B cell (primary cell): ENCODE data around the gene S1PR3. TPM values are rescaled to one million over a fixed set of nuclear protein-coding genes. Genes with fewer than 3 reads are reported as not detected.

Experiments used
- ATAC-seq: fragments of 200-7000 bp; cut with Tn5 transposase; one replicate; pipeline ENCODE4 v1.10.0; 2021; ENCODE audit warnings: low read depth, mild to moderate bottlenecking, moderate number of reproducible peaks, moderate library complexity
- CTCF ChIA-PET: fragments of 350-600 bp; sonication (Branson Sonifier 250); formaldehyde crosslinking; loops from one replicate; lab custom pipeline; 2021; ENCODE audit warnings: antibody characterized with exemption, inconsistent platforms; lab: Charles Lee
- POLR2A ChIA-PET: fragments of 350-600 bp; sonication (Branson Sonifier 250); formaldehyde crosslinking; loops from one replicate; lab custom pipeline; 2021; ENCODE audit warnings: antibody characterized with exemption; lab: Charles Lee
- DNase-seq: peaks from one replicate; pipeline ENCODE4 v3.0.0; 2013
- H2AFZ ChIP-seq: 2 replicates; pipeline ENCODE4 v1.6.1; 2012; ENCODE audit warnings: mild to moderate bottlenecking, low read depth, low read length; ENCODE audit not compliant: insufficient read depth, poor library complexity, severe bottlenecking
- H3K27ac ChIP-seq, 2 donors: 1 replicate in 1 of 2; 2 replicates in 1 of 2; pipeline ENCODE4 v1.5.1; 2012 to 2013; ENCODE audit warnings: low read length in 2 of 2, mild to moderate bottlenecking in 2 of 2, moderate library complexity in 1 of 2
- H3K27me3 ChIP-seq, 4 experiments: fragments of 200-600 bp in 1 of 4; sonication (generic) in 1 of 4; replicated peaks in 1 of 4; 1 replicate in 2 of 4; 2 replicates in 2 of 4; pipeline versions ENCODE4 v1.6.1 to v1.7.0; 2013 to 2016; ENCODE audit warnings: low read length in 3 of 4, mild to moderate bottlenecking in 2 of 4, mixed read lengths in 1 of 4, moderate library complexity in 1 of 4; ENCODE audit not compliant: insufficient read depth in 4 of 4, control insufficient read depth in 3 of 4; ENCODE audit errors: control extremely low read depth in 1 of 4
- H3K36me3 ChIP-seq, 2 experiments: replicated peaks in 1 of 2; 1 replicate in 1 of 2; 2 replicates in 1 of 2; pipeline versions ENCODE4 v1.6.1 to v1.7.1; 2013; ENCODE audit warnings: low read length in 1 of 2; ENCODE audit not compliant: insufficient read depth in 2 of 2, control insufficient read depth in 1 of 2; ENCODE audit errors: control extremely low read depth in 1 of 2, extremely low read depth in 1 of 2
- H3K4me1 ChIP-seq, 2 donors: fragments of 200-600 bp in 1 of 2; sonication (generic) in 1 of 2; 1 replicate in 1 of 2; 2 replicates in 1 of 2; pipeline versions ENCODE4 v1.5.1 to v1.6.1; 2013 to 2017; ENCODE audit warnings: low read length in 2 of 2; ENCODE audit not compliant: control insufficient read depth in 2 of 2, insufficient read depth in 2 of 2
- H3K4me2 ChIP-seq: replicated peaks from 2 replicates; pipeline ENCODE3; 2012; ENCODE audit warnings: mild to moderate bottlenecking, low read depth, low read length; ENCODE audit not compliant: poor library complexity, severe bottlenecking
- H3K4me3 ChIP-seq, 5 experiments: fragments of 200-600 bp in 1 of 5; sonication (generic) in 1 of 5; 1 replicate in 3 of 5; 2 replicates in 2 of 5; pipeline versions ENCODE4 v1.5.1 to v1.7.0; 2011 to 2016; ENCODE audit warnings: low read length in 4 of 5, mild to moderate bottlenecking in 4 of 5, low read depth in 2 of 5, control low read depth in 1 of 5, moderate library complexity in 1 of 5; ENCODE audit not compliant: insufficient read depth in 1 of 5; ENCODE audit errors: control extremely low read depth in 1 of 5, extremely low read depth in 1 of 5
- H3K79me2 ChIP-seq: fragments of 200-600 bp; sonication (generic); one replicate; pipeline ENCODE4 v1.6.0; 2016; ENCODE audit warnings: low read length; ENCODE audit not compliant: control insufficient read depth, insufficient read depth
- H3K9ac ChIP-seq: fragments of 200-600 bp; sonication (generic); 2 replicates; pipeline ENCODE4 v1.6.1; 2017; ENCODE audit warnings: mild to moderate bottlenecking, low read length, moderate library complexity
- H3K9me3 ChIP-seq, 3 donors: one replicate each; pipeline versions ENCODE4 v1.6.1 to v1.7.1; 2013; ENCODE audit warnings: low read length in 2 of 3; ENCODE audit not compliant: control insufficient read depth in 2 of 3, insufficient read depth in 1 of 3; ENCODE audit errors: control extremely low read depth in 1 of 3
- H4K20me1 ChIP-seq: 2 replicates; pipeline ENCODE4 v1.6.0; 2012; ENCODE audit warnings: mild to moderate bottlenecking, low read length; ENCODE audit not compliant: insufficient read depth, control insufficient read depth, poor library complexity, severe bottlenecking
- H3K27ac Mint-ChIP-seq: one replicate; pipeline ENCODE4 v1.8.0; 2021; ENCODE audit warnings: mixed read lengths
- H3K27me3 Mint-ChIP-seq: one replicate; pipeline ENCODE4 v1.8.0; 2021; ENCODE audit warnings: mixed read lengths
- H3K4me1 Mint-ChIP-seq: one replicate; pipeline ENCODE4 v1.8.0; 2021; ENCODE audit warnings: mixed read lengths
- H3K4me3 Mint-ChIP-seq: one replicate; pipeline ENCODE4 v1.8.0; 2021; ENCODE audit warnings: mixed read lengths
- H3K9me3 Mint-ChIP-seq: one replicate; pipeline ENCODE4 v1.8.0; 2022; ENCODE audit warnings: mixed read lengths; ENCODE audit not compliant: insufficient read depth
- CTCF ChIP-seq: fragments of 200-600 bp; IDR thresholded peaks from one replicate; pipeline ENCODE4 v1.8.0; 2022; ENCODE audit warnings: antibody characterized with exemption, mild to moderate bottlenecking
- EZH2 ChIP-seq: IDR thresholded peaks from 2 replicates; pipeline ENCODE4 v1.6.1; 2012; ENCODE audit warnings: borderline replicate concordance, low read depth, mild to moderate bottlenecking, moderate library complexity, low read length; ENCODE audit not compliant: insufficient read depth, poor library complexity, severe bottlenecking
- WGBS: methylation state at CpG from one replicate; pipeline ENCODE4 v1.1.5; 2013; ENCODE audit warnings: missing lambda C conversion rate; ENCODE audit not compliant: insufficient coverage; 5-methylcytosine and 5-hydroxymethylcytosine counted together
- intact Hi-C: fragments of 100-400 bp; cut with micrococcal nuclease; formaldehyde crosslinking; loops from one replicate; pipeline ENCODE4 v1.10.0; 2022
- polyA plus RNA-seq: library from polyadenylated mRNA; depleted of rRNA; stranded (reverse); fragments of >200 nt; gene quantifications from 2 replicates; pipeline ENCODE4 v1.2.3, GENCODE V29; 2012
- total RNA-seq, 2 donors: library from RNA; stranded (reverse); fragments of 120-200 nt in 1 of 2; gene quantifications; 1 replicate in 1 of 2; 2 replicates in 1 of 2; pipeline versions ENCODE4 v1.2.3 to v1.2.4, GENCODE V29; 2013 to 2022

S1PR3 gene
- total and polyA plus RNA-seq, 2 donors (not counting 1 experiment from before 2014, with no cell fraction given) = 0.25 TPM; not detected in 1

GRCh38 chr9:88952086-88952615 lies 39.1 kb upstream of the S1PR3 start:
- Histone ChIP-seq H3K9ac (no peak overlapping the region), H3K9me3 (peaks cover 0 to 3% (median 0%) of the 10 kb centered on the region in 3 donors), H3K4me3 (no peak overlapping the region), H3K4me2 (no peak overlapping the region), H4K20me1 (no peaks in the 10 kb centered on the region), H3K36me3 (no peaks in the 10 kb centered on the region), H3K27me3 (peaks cover 0 to 24% (median 6%) of the 10 kb centered on the region in 4 experiments), H3K27ac (no peak overlapping the region), H3K4me1 (no peaks in the 10 kb centered on the region), H3K79me2 (no peaks in the 10 kb centered on the region), H2AFZ (no peak overlapping the region)
- 75% methylated on average over 2 of the region's 2 CpGs for WGBS
- H3K27ac Mint-ChIP-seq = no peak overlapping the region
- H3K27me3 Mint-ChIP-seq = peaks cover 38% of the 10 kb centered on the region
- H3K9me3 Mint-ChIP-seq = no peaks in the 10 kb centered on the region
- no peak overlapping the region for H3K4me3 Mint-ChIP-seq
- no peak for ATAC-seq
- intact Hi-C loops = loop anchor here (2.0 kb wide), 1 partner anchor 73 kb away; no protein-coding TSS in a partner anchor
- no peaks in the 10 kb centered on the region for H3K4me1 Mint-ChIP-seq
- TF ChIP-seq EZH2 (no peak), CTCF (no peak)
- ChIA-PET POLR2A (no interaction called here), CTCF (no interaction called here)
- DNase-seq = no peak

GRCh38 chr9:88952976-88953375 lies 38.3 kb upstream of the S1PR3 start:
- Histone ChIP-seq H3K4me2 (no peak overlapping the region), H2AFZ (no peak overlapping the region), H3K36me3 (no peaks in the 10 kb centered on the region), H3K4me1 (no peaks in the 10 kb centered on the region), H3K27me3 (peaks cover 0 to 24% (median 6%) of the 10 kb centered on the region in 4 experiments), H3K79me2 (no peaks in the 10 kb centered on the region), H3K27ac (no peak overlapping the region), H3K4me3 (no peak overlapping the region), H4K20me1 (no peaks in the 10 kb centered on the region), H3K9me3 (peaks cover 0 to 3% (median 0%) of the 10 kb centered on the region in 3 donors), H3K9ac (no peak overlapping the region)
- DNase-seq (no peak), ATAC-seq (no peak)
- Mint-ChIP-seq H3K27me3 (peaks cover 35% of the 10 kb centered on the region), H3K9me3 (no peaks in the 10 kb centered on the region), H3K4me3 (no peak overlapping the region), H3K27ac (no peak overlapping the region), H3K4me1 (no peaks in the 10 kb centered on the region)
- intact Hi-C loops = loop anchor here (2.0 kb wide), 1 partner anchor 72 kb away; no protein-coding TSS in a partner anchor
- POLR2A ChIA-PET = no interaction called here
- TF ChIP-seq EZH2 (no peak), CTCF (no peak)
- CTCF ChIA-PET = no interaction called here
- 65% methylated on average over 2 of the region's 4 CpGs for WGBS
